Stimulated activated CD8-positive, alpha-beta memory T cell treated with anti-CD3 and anti-CD28 coated beads, Interleukin-15, amount 100 ng/mL, for 24 hours (primary cell): ENCODE results near the gene ACTRT1.

Experiments
- DNase-seq: peaks from one replicate; pipeline ENCODE4 v3.0.0-alpha.2; 2020; ENCODE audit warnings: low read depth

Gene ACTRT1

DNA sequence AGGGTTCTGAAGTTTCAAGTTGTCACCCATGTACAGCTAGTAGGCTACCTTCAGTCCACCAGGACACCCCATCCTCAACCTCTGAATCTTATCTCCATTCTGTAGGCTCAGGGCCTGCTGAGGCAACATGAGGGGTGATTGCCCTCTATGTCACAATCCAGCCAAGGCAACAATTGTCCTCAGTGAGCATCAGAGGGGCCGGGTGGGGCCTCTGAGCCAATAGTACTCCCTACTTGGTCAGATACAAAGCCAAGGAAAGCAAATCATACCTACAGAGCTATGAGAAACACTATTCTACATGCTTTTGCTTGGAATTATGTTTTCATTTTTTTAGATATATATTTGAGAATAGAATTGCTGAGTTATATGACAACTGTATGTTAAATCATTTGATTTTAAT, at the start of gene ACTRT1:
TSS of gene ACTRT1 (minus strand) at position 101 of the 400 bp plus-strand sequence. CDS start 197 bp downstream, outside the sequence.
- DNase-seq: no peak

GRCh38 chrX:128078545-128078944, 26.3 kb upstream of the ACTRT1 start:
- DNase-seq: no peak

- no peak for DNase-seq
These were observed 5.2 kb upstream of the ACTRT1 start for GRCh38 chrX:128057421-128057820.

DNA sequence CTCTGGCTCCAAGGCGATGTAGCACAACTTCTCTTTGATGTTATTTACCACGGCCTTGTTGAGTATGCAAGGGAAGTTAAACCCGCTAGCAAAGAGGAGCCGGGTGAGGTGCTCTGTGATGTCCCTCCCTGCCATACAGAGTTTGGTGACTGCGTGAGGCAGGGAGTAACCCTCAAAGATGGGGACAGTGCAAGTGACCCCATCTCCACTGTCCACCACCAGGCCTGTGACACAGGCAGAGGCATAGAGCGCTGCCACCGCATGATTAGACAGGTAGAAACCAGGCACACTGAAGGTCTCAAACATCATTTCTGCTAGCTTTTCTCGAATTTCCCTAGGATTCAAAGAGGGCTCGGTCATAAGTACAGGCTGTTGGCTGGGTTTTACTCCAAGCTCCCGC, 677 bp downstream of the ACTRT1 start:
- no peak for DNase-seq

- no peak for DNase-seq
These were observed 16.9 kb downstream of the ACTRT1 start for GRCh38 chrX:128035318-128035717.

GRCh38 chrX:128021566-128021965, 30.6 kb downstream of the ACTRT1 start:
- no peak for DNase-seq

DNA sequence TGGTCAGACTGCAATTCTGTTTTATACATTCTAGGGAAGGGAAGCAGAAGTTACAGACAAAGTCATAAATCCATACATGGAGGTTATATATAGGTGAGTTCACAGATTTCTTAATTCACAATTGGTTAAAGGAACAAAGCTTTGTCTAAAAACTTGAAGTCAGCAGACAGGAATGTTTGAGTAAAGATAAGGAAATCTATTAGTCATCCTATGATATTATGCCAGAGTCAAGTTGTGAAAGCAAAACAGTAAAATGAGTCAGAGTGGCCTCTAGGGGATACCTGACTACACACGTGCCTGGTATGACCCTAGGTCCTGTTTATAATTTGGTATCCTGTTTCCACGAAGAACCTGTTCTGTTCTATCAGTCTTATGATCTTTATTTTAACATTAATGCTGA, 31.5 kb downstream of the ACTRT1 start:
- no peak for DNase-seq

DNA sequence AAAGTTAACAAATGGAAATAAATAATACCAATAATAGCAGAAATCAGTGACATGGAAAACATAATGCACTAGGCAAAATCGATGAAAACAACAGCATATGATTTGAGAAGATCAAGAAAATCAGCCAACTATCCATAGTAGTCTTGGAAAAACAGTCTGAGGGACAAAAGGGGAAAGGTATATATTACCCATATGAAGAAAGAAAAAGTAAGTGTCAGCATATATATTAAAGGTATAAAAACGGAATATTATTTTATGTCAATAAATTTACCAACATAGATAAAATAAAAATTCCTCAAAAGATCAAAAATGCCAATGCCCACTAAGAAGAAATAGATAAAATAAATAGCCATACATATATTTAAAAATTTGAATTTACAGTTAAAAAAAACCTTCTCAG, 33.0 kb downstream of the ACTRT1 start:
- DNase-seq: no peak

- DNase-seq: no peak
These were observed 40.2 kb downstream of the ACTRT1 start for GRCh38 chrX:128012015-128012414.

DNA sequence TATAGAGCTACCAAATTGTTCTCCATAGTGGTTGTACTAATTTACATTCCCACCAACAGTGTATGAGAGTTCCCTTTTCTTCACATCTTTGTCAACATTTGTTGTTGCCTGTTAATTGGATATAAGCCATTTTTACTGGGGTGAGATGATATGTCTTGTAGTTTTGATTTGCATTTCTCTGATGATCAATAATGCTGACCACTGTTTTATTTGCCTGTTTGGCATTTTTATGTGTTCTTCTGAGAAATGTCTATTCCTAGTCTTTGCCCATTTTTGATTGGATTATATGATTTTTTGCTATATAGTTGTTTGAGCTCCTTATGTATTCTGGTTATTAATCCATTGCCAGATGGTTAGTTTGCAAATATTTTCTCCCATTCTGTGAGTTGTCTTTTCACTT, 44.3 kb downstream of the ACTRT1 start:
- DNase-seq: no peak
